Stimulated activated CD8-positive, alpha-beta memory T cell treated with anti-CD3 and anti-CD28 coated beads, Interleukin-4, amount 100 ng/mL, for 24 hours (primary cell): ENCODE results near the gene NEU1.
"Not testable (repeated sequence)": the region's sequence is repeated elsewhere in the genome, so short reads cannot be mapped to it uniquely, and the experiment has no call there.

Source experiments
- DNase-seq: peaks from one replicate; pipeline ENCODE4 v3.0.0-alpha.2; 2020; ENCODE audit warnings: low read depth

NEU1 gene

DNA sequence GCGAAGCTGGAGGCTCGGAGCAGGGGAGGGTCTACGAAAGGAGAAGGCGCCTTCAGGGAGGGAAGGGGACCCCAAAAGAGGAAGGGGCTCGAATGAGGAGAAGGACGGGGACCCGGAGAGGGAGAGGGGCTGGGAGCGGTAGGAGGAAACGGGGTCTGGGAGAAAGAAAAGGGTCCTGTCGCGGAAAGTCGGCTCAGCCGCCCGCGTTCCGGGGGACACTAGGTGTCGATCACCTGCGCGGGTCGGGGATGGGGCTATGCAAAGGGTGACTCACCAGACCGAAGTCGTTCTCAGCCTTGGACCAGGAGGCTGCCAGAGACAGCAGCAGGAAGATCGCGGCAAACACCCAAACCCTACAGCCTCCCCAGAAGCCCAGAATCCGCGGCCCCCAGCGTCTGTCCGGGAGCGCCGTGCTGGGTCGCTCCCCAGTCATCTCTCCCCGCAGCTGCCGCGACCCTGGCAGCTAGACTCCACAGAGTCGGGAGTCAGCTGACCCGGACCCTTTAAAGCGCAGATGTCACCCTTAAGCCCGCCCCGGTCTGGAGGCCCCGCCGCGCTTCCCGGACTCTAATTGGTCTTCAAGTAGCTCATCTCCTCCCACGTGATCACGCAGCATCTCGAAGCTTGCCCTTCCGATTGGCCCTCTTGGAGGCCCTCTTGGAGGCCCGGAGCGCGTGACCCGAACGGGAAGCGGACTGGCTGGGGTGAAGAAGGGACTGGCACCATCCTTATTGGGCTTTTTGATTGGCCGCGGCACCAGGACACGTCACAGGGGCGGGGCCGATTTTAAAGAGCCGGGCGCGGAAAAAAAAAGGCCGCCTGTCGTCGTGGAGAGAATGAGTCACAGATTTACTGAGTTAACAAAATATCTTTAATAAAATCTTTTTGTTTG, at the start of gene NEU1:
Gene NEU1 (minus strand): TSS at position 478 of the 892 bp plus-strand sequence. CDS start 45 bp downstream, at position 433.
- peak; percentile 98 for DNase-seq

DNA sequence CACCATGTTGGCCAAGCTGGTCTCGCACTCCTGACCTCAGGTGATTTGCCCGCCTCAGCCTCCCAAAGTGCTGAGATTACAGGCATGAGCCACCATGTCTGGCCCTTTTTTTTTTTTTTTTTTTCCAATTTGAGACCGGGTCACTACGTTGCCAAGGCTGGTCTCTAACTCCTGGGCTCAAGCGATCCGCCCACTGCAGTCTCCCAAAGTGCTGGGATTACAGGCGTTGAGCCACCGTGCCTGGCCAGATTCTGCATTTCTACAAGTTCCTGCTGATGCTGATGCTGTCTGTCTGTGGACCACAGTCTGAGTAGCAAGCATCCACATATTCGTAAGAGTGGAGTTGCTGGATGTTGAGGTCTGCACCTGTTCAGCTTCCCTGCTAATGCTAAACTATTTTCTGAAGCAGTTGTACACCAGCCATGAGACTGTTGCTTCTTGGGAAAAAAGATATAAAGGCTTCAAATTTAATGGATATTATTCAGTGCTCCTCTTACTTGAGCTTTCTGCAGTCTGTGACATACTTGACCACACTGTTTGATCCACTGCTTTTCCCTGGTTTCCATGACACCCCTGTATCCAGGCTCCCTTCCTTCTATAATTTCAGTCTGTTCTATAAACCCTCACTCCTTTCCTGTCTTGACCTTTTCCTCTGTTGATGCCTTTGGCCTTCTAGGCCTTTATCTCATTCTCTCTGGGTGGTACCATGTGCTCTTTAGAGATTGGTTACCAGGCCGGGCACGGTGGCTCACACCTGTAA, 49.4 kb upstream of the NEU1 start:
- DNase-seq: no peak

DNA sequence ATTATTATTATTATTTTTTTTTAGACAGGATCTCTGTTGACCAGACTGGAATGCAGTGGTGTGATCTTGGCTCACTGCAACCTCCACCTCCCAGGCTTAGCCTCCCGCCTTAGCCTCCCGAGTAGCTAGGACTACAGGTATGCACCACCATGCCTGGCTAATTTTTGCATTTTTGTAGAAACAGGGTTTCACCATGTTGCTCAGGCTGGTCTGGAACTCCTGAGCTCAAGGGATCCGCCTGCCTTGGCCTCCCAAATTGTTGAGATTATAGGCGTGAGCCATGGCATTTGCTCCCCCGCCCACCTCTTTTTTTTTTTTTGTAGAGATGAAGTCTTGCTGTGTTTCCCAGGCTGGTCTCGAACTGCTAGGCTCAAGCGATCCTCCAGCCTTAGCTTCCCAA, 46.7 kb upstream of the NEU1 start:
- not testable (repeated sequence) for DNase-seq

DNA sequence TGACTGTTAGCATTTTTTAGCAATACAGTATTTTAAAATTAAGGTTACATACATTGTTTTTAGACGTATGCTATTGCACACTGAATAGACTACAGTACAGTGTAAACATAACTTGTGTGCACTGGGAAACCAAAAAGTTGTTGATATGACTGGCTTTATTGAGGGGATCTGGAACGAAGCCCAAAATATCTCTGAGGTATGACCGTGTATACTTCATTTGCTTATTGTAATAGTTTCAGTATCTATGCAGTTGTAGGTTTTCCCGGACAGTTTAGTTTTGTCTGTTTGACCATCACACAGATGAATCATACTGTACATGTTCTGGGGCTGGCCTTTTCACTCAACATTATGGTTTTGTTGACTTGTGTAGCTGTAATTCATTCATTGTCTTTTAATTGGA, 46.2 kb upstream of the NEU1 start:
- no peak for DNase-seq

DNA sequence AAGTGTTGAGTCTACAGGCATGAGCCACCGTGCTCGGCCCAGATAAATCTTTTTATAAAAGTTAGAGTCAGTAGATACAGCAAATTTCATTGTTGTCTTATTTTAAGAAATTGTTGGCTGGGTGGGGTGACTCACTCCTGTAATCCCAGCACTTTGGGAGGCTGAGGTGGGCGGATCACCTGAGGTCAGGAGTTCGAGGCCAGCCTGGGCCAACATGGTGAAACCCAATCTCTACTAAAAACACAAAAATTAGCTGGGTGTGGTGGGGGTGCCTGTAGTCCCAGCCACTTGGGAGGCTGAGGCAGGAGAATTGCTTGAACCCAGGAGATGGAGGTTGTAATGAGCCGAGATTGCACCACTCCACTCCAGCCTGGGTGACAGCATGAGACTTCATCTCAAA, 45.6 kb upstream of the NEU1 start:
- DNase-seq: not testable (repeated sequence)

DNA sequence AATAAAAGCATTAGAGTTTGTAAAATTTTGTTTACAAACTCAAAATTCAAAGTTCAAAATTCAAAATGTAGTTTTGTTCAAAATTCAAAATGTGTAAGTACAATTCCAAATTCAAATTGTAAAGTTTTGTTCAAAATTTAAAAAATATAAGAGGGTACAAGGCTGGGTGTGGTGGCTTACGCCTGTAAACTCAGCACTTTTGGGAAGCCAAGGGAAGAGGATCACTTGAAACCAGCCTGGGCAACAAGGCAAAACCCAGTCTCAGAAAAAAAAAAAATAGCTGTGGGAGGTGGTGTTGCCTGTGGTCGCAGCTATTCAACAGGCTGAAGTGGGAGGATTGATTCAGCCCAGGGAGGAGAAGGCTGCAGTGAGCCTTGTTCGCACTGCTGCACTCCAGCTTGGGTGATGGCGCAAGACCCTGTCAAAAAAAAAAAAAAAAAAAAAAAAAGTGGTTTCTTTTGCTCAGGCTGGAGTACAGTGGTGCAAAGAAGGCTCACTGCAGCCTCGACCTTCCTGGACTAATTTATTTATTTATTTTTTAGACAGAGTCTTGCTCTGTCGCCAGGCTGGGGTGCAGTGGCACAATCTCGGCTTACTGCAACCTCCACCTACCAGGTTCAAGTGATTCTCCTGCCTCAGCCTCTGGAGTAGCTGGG, 44.7 kb upstream of the NEU1 start:
- no peak for DNase-seq

DNA sequence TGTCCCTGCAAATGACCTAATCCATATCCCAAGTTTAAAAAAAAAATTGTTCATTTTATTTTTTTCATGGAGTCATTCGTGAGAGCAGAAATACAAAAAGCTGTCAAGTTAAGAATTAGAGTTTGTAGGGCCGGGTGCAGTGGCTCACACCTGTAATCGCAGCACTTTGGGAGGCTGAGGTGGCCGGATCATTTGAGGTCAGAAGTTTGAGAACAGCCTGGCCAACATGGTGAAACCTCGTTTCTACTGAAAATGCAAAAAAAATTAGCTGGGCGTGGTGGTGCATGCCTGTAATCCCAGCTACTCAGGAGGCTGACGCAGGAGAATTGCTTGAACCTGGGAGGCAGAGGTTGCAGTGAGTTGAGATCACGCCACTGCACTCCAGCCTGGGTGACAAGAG, 44.1 kb upstream of the NEU1 start:
- not testable (repeated sequence) for DNase-seq

DNA sequence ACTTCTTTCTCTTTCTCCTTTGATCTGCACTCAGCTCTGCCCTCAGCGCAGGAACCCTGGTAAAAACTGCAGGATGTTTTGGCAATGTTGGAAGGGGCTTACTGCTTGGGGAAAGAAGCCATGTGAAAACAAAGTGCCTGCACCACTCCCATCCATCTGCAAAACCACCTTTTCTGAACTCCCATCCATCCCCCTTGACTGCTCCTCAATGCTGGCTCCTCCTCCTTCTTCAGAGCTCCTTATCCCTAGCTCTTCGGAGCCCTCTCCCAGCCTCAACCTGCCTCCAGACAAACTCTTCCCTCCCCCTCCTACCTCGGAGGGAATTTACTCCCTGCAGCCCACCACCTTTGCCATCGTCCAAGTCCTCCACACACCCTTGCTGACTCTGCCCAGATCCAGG, 43.5 kb upstream of the NEU1 start:
- DNase-seq: no peak

DNA sequence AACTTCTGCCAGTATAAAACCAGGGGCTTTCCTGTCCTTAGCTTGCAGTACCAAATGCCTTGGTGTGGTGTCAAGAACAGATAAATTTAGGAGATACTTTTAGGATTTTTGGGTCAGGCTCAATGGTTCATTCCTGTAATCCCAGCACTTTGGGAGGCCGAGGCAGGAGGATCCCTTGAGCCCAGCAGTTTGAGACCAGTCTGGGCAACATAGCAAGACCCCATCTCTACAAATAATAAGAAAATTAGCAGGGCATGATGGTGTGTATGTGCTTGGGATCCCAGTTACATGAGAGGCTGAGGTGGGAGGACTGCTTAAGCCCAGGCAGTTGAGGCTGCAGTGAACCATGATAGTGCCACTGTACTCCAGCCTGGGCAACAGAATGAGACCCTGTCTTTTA, 42.4 kb upstream of the NEU1 start:
- DNase-seq: no peak

DNA sequence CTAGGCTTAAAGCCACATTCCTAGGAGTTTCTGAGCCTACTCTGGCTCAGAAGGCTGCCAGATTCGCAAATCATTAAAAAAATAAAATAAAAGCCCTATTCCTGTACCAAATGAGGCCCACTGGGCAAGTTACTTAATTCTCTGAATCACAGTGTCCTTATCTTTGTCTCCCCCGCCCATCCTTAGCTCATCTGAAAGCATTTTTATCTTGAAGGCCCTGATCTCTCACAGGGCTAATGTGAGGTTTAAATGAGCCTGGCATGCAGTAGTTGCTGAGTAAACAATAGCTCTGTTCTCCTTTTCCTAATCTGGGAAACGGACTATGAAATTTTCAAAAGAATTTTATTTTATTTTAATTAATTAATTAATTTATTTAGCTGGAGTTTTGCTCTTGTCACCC, 41.3 kb upstream of the NEU1 start:
- no peak for DNase-seq

DNA sequence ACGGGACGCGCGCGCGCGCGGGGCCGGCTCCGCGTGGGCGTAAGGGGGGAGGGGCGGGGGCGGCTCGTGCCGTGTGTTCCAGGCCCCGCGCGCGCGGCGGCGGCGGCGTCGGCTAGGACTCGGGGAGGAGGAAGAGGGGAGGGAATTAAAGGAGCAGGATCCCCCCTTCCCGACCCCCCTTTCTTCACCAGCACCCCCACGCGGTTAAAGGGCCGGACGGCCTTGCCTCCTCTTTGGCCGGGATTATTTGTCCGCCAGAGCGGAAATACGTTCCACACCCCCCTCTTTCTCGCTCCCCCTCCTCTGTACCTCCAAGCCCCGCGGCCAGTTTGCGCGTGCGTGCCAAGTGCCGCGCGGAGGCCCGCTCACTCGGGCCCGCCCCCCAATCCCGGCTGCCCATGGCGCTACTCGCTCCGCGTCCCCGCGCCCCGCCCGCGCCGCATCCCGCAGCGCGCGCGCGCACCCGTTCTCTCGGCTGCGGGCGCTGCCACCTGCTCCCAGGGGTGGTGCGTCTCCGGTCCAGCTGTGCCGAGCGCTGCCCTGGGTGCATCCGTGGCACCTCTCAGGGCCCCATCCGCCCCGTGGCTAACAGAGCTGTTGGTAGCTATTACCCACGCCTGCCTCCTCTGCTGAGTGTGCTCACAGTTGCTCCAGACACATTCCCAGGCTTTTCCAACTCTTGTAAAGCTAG, 39.5 kb upstream of the NEU1 start, which contains the start of gene ZBTB12:
Gene ZBTB12 (minus strand): TSS at position 134 of the 691 bp plus-strand sequence. CDS start 781 bp downstream, outside the sequence.
- peak; percentile 82 for DNase-seq

DNA sequence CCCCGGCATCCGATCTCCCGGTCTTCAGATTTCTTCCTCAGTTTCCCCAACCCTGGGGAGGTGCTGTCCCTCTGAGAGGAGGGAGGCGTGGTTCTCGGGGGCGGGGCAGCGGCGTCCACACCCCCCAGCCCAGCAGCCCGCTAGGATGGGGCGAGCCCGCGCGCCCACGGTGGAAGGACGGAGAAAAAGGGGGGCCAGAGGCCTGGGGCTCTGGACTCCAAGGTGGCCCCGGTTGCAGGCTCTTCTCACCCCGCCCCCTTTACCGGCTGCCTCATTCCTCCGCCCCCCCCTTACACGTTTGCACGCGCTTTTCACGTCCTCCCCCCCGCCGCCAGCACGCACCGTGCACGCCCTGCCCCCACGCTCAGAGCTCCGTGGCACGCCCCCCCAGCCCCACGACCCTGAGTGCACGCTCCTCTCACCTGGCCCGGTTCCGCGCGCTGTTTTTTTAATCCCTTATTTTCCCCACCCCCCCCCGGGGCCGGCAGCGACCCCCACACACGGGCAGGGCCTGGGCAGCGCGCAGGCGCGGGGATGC, 38.9 kb upstream of the NEU1 start:
- peak; percentile 47 for DNase-seq

DNA sequence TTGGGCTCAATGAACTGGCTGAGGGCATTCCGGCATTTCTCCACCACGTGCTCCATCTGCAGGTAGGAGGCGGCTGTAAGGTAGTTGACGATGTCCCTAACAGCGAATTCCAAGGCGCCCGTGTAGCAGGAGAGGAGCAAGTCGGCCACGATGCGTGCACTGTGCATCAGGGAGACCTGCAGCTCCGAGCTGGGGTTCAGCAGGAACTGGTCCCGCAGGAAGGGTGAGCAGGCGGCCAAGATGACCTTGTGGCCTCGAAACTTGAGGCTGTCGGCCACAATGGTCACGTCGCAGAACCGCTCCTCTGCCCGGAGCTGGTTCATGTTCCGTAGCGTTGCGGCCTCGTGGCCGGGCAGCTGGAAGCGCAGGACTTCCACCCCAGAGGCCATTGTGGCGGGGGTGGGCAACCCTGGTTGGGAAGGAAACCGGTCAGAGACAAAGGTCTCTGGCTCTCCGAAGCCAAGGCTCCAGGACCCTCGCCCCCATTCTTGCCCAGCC, 38.3 kb upstream of the NEU1 start:
- no peak for DNase-seq

DNA sequence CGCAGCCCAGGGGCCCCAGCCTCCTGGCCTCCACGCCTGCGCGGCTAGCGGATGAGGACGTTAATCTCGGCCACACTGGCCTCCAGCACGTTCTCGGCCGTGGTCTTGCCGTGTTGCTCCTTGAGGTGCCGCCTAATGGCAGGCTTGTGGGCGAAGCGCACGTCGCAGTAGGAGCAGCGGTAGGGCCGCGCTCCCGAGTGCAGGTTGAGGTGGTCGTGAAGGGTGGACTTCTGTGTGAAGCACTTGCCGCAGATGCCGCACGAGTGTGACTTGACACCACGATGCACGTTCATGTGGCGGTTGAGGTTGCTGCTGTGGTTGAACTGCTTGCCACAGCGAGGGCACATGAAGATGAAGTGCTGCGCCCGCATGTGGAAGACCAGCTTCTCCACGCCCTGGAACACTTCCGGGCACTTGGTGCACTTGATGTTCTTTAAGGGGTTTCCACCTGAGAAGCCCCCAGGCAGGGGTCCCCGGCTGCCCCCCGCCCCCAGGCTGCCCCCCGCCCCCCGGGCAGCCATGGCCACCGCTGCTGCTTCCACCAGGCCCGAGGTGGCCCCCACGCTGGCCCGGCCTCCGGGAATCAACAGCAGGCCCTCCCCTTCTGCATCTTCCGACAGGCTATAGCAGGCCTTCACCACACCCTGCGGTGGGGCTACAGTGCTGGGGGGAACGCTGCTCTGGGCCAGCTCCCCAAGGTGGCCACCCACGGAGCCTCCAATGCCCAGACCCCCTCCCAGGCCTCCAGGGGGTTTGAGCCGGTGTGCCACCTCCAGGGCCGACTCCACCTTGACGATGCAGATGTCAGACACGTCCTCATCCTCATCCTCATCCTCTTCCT, 37.5 kb upstream of the NEU1 start:
- no peak for DNase-seq

DNA sequence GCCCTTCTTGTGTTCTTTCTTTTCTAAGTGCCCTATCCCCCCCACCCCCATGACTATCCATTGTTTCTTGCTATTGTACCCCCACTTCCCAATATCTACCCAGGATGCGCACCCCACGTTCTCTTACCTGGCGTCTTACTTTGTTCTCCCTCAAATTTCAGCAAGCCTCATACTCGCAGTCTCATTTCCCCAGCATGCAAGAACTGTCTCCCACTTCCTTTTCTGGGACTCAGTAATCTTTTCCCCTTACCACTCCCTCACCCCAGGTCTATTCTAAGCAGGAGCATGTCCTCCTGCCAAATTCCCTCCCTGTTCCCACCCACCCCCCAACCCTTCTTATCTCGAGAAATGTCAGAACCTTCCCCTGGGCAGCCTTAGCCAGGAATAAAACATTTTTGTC, 36.6 kb upstream of the NEU1 start:
- DNase-seq: no peak

DNA sequence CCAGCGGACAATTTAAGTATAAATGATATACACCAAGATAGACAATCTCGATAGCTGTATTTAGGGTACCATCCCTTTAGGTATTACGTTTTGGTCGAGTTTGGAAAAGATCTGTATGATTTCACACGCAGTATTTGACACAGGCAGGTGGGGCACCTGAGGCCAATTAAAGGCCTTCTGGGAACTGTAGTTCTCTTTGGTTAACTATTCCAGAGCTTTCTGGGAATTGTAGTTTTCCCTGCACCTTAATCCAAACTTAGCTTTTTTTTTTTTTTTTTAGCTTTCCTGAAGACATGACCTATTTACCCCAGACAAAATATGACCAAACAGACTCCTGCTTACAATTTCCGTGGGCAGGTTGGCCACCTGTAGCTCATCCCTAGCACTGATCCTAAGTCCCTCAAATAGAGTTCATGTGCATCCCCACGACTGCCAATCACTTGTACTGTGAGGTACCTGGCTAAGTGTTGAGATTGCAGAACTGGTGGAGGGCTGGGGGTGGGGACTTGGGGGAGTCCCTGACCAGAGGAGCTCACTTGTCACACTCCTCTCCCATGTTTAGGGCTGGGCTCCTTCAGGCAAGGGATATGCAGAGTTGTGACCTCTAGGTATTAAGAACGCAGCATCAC, 35.9 kb upstream of the NEU1 start:
- DNase-seq: no peak

DNA sequence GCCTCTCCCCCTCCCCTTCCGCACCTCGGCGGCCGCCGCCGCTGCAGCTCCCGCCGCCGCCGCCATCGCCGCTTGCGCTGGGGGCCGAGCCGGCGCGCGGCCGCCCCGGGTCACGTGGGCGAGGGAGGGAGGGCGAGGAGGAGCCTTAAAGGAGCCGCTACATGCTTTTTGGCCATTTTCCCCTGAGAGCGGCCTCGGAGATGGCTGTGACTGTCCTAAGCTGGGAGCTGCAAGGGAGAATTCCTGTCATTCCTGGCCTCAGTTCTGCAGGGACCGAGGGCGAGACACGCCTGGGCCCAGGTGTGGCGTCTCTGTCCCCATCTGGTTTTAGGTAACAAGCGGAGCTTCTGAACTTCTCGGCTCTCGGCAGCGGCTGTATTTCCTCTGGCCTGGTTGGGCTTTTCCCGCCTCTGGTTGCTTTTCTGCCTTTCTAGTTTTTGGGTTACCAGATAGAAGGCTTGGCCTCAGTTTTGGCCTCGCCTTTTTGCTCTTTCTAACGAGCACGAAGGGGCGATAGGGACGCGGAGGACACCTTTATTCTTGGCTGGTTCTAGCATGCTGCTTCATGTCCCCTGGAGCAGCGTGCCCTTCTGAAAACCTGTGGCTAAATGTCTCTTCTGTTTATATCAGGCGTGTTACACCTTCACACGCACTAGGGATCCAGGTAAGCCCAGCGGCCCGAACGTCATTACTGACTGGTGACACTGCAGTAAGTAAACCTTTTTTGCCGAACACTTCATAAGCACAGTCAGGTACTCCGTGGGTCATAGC, 35.2 kb upstream of the NEU1 start, which contains the start of gene EHMT2:
Gene EHMT2 (minus strand): TSS at position 87 of the 771 bp plus-strand sequence. CDS start 21 bp downstream, at position 66.
- DNase-seq: peak; percentile 83

DNA sequence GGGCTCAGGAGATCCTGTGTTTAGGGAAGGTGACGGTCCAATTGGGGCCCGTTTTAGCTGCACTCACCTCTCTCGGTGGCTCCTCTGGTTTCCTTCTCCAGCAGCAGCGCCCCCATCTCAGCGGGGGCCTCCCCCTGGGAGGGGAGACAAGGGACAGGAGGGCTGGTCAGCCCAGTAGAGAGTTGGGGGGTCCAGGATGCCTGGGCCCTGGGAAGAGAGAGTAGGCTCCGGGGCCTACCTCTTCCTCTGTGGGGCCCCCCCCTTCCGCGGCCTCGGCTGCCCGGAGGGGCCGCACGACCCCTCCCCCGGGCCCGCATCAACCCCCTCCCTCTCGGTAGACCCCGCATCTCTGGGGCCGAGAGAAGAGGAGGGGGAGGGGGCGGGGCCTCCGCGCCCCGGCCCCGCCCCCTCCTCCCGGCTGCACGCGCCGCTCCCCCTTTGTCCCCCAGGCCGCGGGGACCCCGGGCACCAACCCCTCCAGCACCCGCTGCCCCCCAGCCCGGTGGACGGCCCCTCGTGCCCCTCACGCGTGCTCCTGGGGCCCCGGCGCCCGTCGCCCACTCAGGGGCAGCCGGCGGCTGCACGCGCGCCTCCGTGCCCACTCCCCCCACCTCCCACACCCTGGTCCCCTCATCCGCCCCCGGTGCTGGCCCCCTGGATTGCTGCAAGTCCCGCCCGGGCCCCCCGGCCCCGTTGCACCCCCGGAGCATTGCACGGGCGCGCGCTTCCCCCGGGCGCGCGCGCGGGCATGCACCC, 34.4 kb upstream of the NEU1 start:
- DNase-seq: no peak
